HL-60 (cell line): ENCODE data around the gene DNPH1.

Experiments
- DNase-seq, 2 experiments: peaks; one replicate each; pipeline ENCODE4 v3.0.0-alpha.2; 2010 to 2020; ENCODE audit warnings: low read depth in 1 of 2, low spot score in 1 of 2
- H3K27ac ChIP-seq: fragments of 250-450 bp; sonication (Bioruptor Pico); replicated peaks from 2 replicates; pipeline ENCODE4 v1.5.1; 2020; ENCODE audit warnings: mild to moderate bottlenecking, moderate library complexity
- H3K27me3 ChIP-seq: fragments of 250-450 bp; sonication (Bioruptor Pico); 2 replicates; pipeline ENCODE4 v1.5.1; 2021; ENCODE audit warnings: mild to moderate bottlenecking, moderate library complexity; ENCODE audit not compliant: insufficient read depth, poor library complexity, severe bottlenecking
- H3K4me3 ChIP-seq: replicated peaks from 2 replicates; pipeline ENCODE4 v1.5.1; 2011; ENCODE audit warnings: mild to moderate bottlenecking, control low read depth, low read length; ENCODE audit not compliant: insufficient read depth
- CTCF ChIP-seq: IDR thresholded peaks from one replicate; pipeline ENCODE4 v1.5.1; 2011; ENCODE audit warnings: low read length, control low read depth, inconsistent platforms; ENCODE audit not compliant: insufficient read depth
- GABPA ChIP-seq: IDR thresholded peaks from 2 replicates; pipeline ENCODE4 v1.6.1; 2012; ENCODE audit warnings: low read depth
- POLR2AphosphoS5 ChIP-seq: IDR thresholded peaks from 2 replicates; pipeline ENCODE4 v1.6.1; 2012; ENCODE audit warnings: low read depth
- REST ChIP-seq: IDR thresholded peaks from 2 replicates; pipeline ENCODE4 v1.6.1; 2012; ENCODE audit warnings: low read depth; ENCODE audit not compliant: insufficient replicate concordance
- SPI1 ChIP-seq: IDR thresholded peaks from 2 replicates; pipeline ENCODE4 v1.6.1; 2012; ENCODE audit warnings: low read depth, mild to moderate bottlenecking, borderline replicate concordance

DNPH1 gene

GRCh38 chr6:43204271-43205105 lies 24.8 kb downstream of the DNPH1 start:
- TF ChIP-seq SPI1 (no peak), POLR2AphosphoS5 (no peak), CTCF (no peak), GABPA (no peak), REST (no peak)
- no peak for DNase-seq
- H3K27ac ChIP-seq, result no peak overlapping the region
- no peaks in the 10 kb centered on the region for H3K27me3 ChIP-seq
- H3K4me3 ChIP-seq, result no peak overlapping the region

GRCh38 chr6:43203718-43204095 lies 25.6 kb downstream of the DNPH1 start:
- H3K27ac ChIP-seq, result no peak overlapping the region
- TF ChIP-seq GABPA, result no peak
- no peak for TF ChIP-seq REST
- TF ChIP-seq POLR2AphosphoS5, result no peak
- TF ChIP-seq CTCF, result no peak
- no peak for TF ChIP-seq SPI1
- H3K27me3 ChIP-seq, result no peaks in the 10 kb centered on the region
- no peak overlapping the region for H3K4me3 ChIP-seq
- DNase-seq, result no peak

GRCh38 chr6:43203029-43203717 lies 26.1 kb downstream of the DNPH1 start:
- DNase-seq, result no peak
- H3K27me3 ChIP-seq, result no peaks in the 10 kb centered on the region
- H3K4me3 ChIP-seq, result no peak overlapping the region
- H3K27ac ChIP-seq, result no peak overlapping the region
- TF ChIP-seq GABPA (no peak), SPI1 (no peak), CTCF (no peak), POLR2AphosphoS5 (no peak; the same call in 1 of the 2 replicates), REST (no peak)
